Neural crest cell (in vitro differentiated cells): ENCODE measurements around the gene KIF21B. TPM values are rescaled to one million over a fixed set of nuclear protein-coding genes. Genes with fewer than 3 reads are reported as not detected.

Source experiments
- DNase-seq: peaks from one replicate; pipeline ENCODE4 v3.0.0; 2021; ENCODE audit warnings: low read depth, mixed read lengths, low spot score
- H3K27ac Mint-ChIP-seq: one replicate; pipeline ENCODE4 v1.8.0; 2021; ENCODE audit warnings: mild to moderate bottlenecking, mixed read lengths; ENCODE audit not compliant: unreplicated experiment
- H3K27me3 Mint-ChIP-seq: 2 replicates; pipeline ENCODE4 v1.8.0; 2021; ENCODE audit warnings: low read depth, mild to moderate bottlenecking, mixed read lengths
- H3K36me3 Mint-ChIP-seq: 2 replicates; pipeline ENCODE4 v1.8.0; 2021; ENCODE audit warnings: low read depth, mild to moderate bottlenecking, mixed read lengths
- H3K4me1 Mint-ChIP-seq: 2 replicates; pipeline ENCODE4 v1.8.0; 2021; ENCODE audit warnings: mixed read lengths
- H3K4me3 Mint-ChIP-seq: one replicate; pipeline ENCODE4 v1.8.0; 2021; ENCODE audit warnings: mild to moderate bottlenecking, mixed read lengths
- H3K9me3 Mint-ChIP-seq: 2 replicates; pipeline ENCODE4 v1.8.0; 2021; ENCODE audit warnings: mixed read lengths
- total RNA-seq: library from RNA; stranded (reverse); gene quantifications from 2 replicates; pipeline ENCODE4 v1.2.1, GENCODE V29; 2021
- TF ChIP-seq, protein P1 (sequence below): fragments of 200-600 bp; sonication (generic); conservative IDR thresholded peaks from 2 replicates; pipeline ENCODE4 v1.5.0; 2021; ENCODE audit warnings: antibody characterized with exemption, mild to moderate bottlenecking

Gene KIF21B
- total RNA-seq, 1 donor from 2014 or later, result 28.9 TPM

DNA sequence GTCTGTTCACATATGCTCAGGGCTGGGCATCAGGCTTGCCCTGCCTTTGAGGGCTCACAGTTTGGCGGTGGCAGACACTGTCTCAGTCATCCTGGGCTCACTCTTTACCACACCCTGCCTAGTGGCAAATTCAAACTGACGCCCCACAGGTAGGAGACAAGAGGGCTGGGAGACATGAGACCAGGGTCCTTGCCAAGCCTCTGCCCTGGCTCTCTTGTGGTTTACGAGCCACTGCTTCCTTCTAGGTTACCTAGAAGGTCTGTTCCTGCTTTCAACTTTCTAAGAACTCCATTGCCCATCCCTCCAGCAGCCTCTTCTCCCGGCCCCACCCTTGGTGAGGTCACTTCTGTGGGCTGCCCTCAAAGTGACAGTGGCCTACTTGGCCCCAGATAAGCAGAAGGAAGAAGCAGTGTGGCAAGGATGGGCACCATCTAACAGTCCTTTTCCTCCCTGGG, 10.5 kb downstream of the KIF21B start:
- Mint-ChIP-seq H3K9me3 (no peaks in the 10 kb centered on the region), H3K27me3 (no peaks in the 10 kb centered on the region), H3K36me3 (no peaks in the 10 kb centered on the region), H3K4me1 (peaks cover 62% of the 10 kb centered on the region), H3K4me3 (no peak overlapping the region), H3K27ac (peak overlapping the region; percentile 35)
- TF ChIP-seq, protein P1, sequence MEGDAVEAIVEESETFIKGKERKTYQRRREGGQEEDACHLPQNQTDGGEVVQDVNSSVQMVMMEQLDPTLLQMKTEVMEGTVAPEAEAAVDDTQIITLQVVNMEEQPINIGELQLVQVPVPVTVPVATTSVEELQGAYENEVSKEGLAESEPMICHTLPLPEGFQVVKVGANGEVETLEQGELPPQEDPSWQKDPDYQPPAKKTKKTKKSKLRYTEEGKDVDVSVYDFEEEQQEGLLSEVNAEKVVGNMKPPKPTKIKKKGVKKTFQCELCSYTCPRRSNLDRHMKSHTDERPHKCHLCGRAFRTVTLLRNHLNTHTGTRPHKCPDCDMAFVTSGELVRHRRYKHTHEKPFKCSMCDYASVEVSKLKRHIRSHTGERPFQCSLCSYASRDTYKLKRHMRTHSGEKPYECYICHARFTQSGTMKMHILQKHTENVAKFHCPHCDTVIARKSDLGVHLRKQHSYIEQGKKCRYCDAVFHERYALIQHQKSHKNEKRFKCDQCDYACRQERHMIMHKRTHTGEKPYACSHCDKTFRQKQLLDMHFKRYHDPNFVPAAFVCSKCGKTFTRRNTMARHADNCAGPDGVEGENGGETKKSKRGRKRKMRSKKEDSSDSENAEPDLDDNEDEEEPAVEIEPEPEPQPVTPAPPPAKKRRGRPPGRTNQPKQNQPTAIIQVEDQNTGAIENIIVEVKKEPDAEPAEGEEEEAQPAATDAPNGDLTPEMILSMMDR, result no peak
- DNase-seq, result no peak

DNA sequence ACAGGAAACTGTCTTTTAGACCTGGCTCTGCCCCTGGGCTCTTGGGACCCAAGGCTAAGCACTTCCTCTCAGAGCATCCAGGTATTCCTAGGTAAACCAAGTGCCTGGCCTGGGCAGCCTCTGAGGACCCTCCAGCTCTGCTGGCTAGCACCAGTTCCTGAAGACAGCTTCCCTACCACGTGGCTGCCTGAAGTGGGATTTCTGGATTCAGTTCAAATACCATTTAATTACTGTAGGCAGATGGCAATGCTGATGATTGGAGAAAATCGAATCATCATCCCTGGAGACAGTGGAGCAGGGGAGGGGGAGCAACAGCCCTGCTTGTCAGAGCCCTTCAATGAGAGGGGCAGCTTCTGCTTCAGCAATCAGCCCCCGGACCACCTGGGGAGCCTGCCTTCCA, 11.9 kb downstream of the KIF21B start:
- no peaks in the 10 kb centered on the region for H3K27me3 Mint-ChIP-seq
- H3K36me3 Mint-ChIP-seq, result no peaks in the 10 kb centered on the region
- DNase-seq, result no peak
- peaks cover 52% of the 10 kb centered on the region for H3K4me1 Mint-ChIP-seq
- TF ChIP-seq, protein P1, result no peak
- H3K9me3 Mint-ChIP-seq, result no peaks in the 10 kb centered on the region
- H3K27ac Mint-ChIP-seq, result no peak overlapping the region
- H3K4me3 Mint-ChIP-seq, result no peak overlapping the region

DNA sequence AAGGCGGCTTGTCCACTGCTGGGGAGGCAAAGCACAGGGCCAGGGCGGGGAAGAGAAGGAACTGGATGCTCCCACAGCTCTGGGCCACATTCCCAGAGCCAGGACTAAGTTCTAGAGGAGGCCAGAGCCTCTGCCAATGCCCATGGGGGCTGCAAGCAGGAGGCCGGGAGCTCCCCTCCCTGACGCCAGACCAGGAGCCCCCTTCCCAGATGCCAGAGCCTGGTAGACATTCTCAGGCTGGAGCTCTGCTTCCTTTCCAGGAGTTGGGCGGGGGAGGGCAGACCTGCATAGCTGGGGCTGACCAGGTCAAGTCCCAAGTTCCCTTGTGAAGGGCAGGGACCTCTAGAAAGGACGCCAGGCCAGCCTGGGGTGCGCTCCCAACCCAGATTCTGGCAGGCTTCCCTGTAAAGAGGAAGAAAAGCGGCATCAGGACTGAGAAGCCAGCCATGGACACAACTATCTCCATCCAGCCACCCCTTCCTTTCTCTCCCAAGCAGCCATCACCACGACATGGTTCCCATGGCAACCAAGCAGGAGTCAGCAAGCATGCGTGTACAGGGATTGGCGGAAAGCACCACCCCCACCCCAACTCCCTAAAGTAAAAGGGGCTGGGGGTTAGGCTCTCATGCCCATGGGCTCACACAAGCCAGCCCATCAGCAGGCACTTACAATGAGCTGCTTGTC, 13.4 kb downstream of the KIF21B start:
- Mint-ChIP-seq H3K4me3 (peak overlapping the region; percentile 3), H3K9me3 (no peaks in the 10 kb centered on the region), H3K27me3 (no peaks in the 10 kb centered on the region), H3K27ac (peak overlapping the region; percentile 76), H3K4me1 (peaks cover 39% of the 10 kb centered on the region), H3K36me3 (no peaks in the 10 kb centered on the region)
- peak; percentile 48 for DNase-seq
- TF ChIP-seq, protein P1, result no peak

DNA sequence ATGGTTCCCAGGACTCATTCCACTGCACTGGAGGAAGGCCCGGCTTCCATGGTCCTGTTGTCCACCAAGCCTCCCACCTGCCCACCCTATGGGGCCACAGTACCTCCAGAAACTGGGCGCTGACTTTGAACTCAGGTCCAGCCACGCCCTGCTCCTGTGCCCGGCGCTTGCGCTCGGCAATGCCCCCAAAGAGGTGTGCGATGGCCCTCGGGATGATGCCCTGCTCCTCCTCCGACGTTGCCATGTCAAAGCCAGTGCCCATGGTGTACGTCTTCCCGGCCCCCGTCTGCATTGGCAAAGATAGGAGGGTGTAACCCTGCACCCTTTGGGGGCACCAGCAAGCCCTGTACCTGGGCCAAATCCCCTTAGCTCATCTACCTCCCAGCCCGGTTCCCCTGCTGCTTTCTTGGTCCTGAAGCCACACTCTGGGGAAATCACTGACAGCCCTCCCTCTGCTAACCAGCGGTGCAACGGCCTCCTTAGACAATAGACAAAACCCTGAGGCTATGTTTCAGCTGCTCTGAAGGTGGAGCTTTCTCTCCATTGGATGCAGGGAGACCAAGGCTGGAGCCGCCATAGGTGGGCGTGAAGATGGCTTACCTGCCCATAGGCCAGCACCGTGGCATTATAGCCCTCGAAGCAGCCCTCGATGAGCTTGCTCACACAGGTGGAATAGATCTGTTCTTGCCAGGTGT, 14.7 kb downstream of the KIF21B start:
- Mint-ChIP-seq H3K27me3 (no peaks in the 10 kb centered on the region), H3K27ac (no peak overlapping the region), H3K36me3 (no peaks in the 10 kb centered on the region), H3K4me3 (no peak overlapping the region), H3K9me3 (no peaks in the 10 kb centered on the region), H3K4me1 (peaks cover 29% of the 10 kb centered on the region)
- no peak for DNase-seq
- TF ChIP-seq, protein P1, result no peak

DNA sequence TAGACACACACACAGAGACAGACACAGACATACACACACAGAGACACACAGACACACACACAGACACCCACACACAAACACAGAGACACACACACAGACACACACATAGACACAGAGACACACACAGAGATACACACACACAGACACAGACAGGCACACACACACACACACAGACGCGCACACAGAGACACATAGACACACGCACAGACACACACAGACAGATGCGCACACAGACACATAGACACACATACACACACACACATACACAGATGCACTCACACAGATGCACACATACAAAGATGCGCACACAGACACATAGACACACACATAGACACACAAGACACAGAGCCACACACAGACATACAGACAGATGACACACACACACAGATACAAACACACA, 16.0 kb downstream of the KIF21B start:
- no peak overlapping the region for H3K4me3 Mint-ChIP-seq
- H3K9me3 Mint-ChIP-seq, result no peaks in the 10 kb centered on the region
- peaks cover 26% of the 10 kb centered on the region for H3K4me1 Mint-ChIP-seq
- no peak for DNase-seq
- no peaks in the 10 kb centered on the region for H3K27me3 Mint-ChIP-seq
- no peaks in the 10 kb centered on the region for H3K36me3 Mint-ChIP-seq
- no peak overlapping the region for H3K27ac Mint-ChIP-seq
- TF ChIP-seq, protein P1, result no peak
